ENCODE measurements around the gene PHF5A.

- TF ChIP-seq CTCF (IDR thresholded peaks at IDR 0.05; ENCODE audit: poor library complexity): no peak
- TF ChIP-seq EZH2phosphoT487 (IDR thresholded peaks at IDR 0.05; ENCODE audit: low read depth, severe bottlenecking, unreplicated experiment): no peak
- TF ChIP-seq EZH2 (IDR thresholded peaks at IDR 0.05; ENCODE audit: borderline replicate concordance): no peak
Measured at GRCh38 chr22:41417622-41418390, 50.7 kb downstream of the PHF5A start.

All from hepatocyte (in vitro differentiated cells).